Gastroesophageal sphincter (tissue), 4 donors: ENCODE results near the gene PIP5K1B. TPM values are rescaled to one million over a fixed set of nuclear protein-coding genes. Genes with fewer than 3 reads are reported as not detected.

Experiments used
- ATAC-seq: fragments of 150-250 bp; one replicate; pipeline ENCODE4 v1.9.1; 2016; ENCODE audit warnings: mild to moderate bottlenecking, moderate library complexity
- H3K27ac ChIP-seq, 4 donors: fragments of 200-600 bp; sonication (generic) in 3 of 4; 1 replicate in 3 of 4; 2 replicates in 1 of 4; pipeline ENCODE4 v1.5.1; 2016 to 2019
- H3K27me3 ChIP-seq: fragments of 200-600 bp; sonication (generic); one replicate; pipeline ENCODE4 v1.5.1; 2019
- H3K36me3 ChIP-seq, 2 donors: fragments of 200-600 bp; sonication (generic); one replicate each; pipeline ENCODE4 v1.5.1; 2019; ENCODE audit warnings: control low read depth in 1 of 2
- H3K4me1 ChIP-seq, 3 donors: fragments of 200-600 bp; sonication (generic); 1 replicate in 2 of 3; 2 replicates in 1 of 3; pipeline ENCODE4 v1.5.1; 2016 to 2019; ENCODE audit warnings: control low read depth in 2 of 3
- H3K4me3 ChIP-seq, 2 donors: fragments of 200-600 bp; sonication (generic); one replicate each; pipeline ENCODE4 v1.5.1; 2019; ENCODE audit warnings: mild to moderate bottlenecking in 1 of 2, moderate library complexity in 1 of 2
- H3K9me3 ChIP-seq, 3 donors: fragments of 200-600 bp; sonication (generic); one replicate each; pipeline ENCODE4 v1.5.1; 2017 to 2019; ENCODE audit warnings: control low read depth in 2 of 3
- EP300 ChIP-seq: sonication (generic); formaldehyde crosslinking; IDR thresholded peaks from one replicate; pipeline ENCODE4 v1.6.1; 2017; ENCODE audit warnings: antibody characterized with exemption, mild to moderate bottlenecking
- POLR2A ChIP-seq, 2 donors: fragments of 450-650 bp; IDR thresholded peaks; one replicate each; pipeline ENCODE4 v1.6.1; 2017; ENCODE audit warnings: antibody characterized with exemption in 2 of 2, mild to moderate bottlenecking in 2 of 2, moderate library complexity in 1 of 2
- POLR2AphosphoS5 ChIP-seq: sonication (generic); formaldehyde crosslinking; IDR thresholded peaks from one replicate; pipeline ENCODE4 v1.6.1; 2017; ENCODE audit warnings: antibody characterized with exemption
- WGBS, 2 donors: methylation state at CpG; one replicate each; pipeline ENCODE4 v1.1.5; 2018; ENCODE audit warnings: low coverage in 1 of 2; 5-methylcytosine and 5-hydroxymethylcytosine counted together
- total RNA-seq, 4 donors: library from RNA; depleted of rRNA; stranded (reverse); fragments of >200 nt; gene quantifications; one replicate each; pipeline ENCODE4 v1.1.0, GENCODE V29; 2016
- TF ChIP-seq, protein P1 (sequence below), 4 experiments: fragments of 200-600 bp in 2 of 4; fragments of 450-650 bp in 2 of 4; sonication (generic) in 1 of 4; IDR thresholded peaks; one replicate each; pipeline ENCODE4 v1.5.1; 2017 to 2019; ENCODE audit warnings: antibody characterized with exemption in 4 of 4, mild to moderate bottlenecking in 2 of 4, moderate library complexity in 2 of 4

PIP5K1B gene
- total RNA-seq, 4 donors from 2014 or later: 0.67 to 5.1 (median 1.2) TPM

DNA sequence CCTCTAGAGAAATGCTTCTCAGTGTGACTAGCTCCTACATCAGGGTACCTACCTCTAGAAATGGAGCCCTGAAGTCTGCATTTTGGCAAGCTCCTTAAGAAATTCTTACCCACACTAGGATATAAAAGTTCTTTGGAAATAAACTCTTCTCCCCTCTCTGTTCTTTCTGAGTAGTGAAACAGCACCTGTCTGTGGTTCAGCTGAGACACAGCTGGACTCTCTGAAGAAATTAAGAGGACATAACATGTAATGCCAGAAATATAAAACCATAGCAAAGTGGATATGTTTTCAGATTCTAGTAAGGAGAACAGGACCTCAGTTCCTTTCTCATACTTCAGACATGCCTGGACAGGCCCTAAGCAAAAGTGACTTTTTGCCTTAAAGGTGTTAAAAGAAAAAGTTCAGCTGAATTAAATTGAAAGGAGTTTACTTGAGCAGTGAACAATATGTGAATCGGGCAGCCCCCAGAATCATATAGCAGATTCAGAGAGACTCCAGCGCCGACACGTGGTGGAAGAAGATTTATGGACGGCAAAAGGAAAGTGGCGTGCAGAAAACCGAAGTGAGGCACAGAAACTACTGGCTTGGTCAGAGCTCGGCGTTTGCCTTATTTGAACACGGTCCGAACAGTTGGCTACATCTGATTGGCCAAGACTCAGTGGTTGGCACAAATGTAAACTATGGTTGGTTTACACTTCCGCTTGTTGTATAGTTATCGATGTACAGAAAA lies 244.4 kb downstream of the PIP5K1B start:
- Histone ChIP-seq H3K27ac (no peak overlapping the region), H3K36me3 (no peaks in the 10 kb centered on the region), H3K4me1 (no peaks in the 10 kb centered on the region), H3K4me3 (no peak overlapping the region), H3K27me3 (no peaks in the 10 kb centered on the region), H3K9me3 (no peaks in the 10 kb centered on the region)
- WGBS, 2 donors: 60 to 94% methylated on average over 7 to 13 of the region's 13 CpGs
- no peak for ATAC-seq
- TF ChIP-seq, protein P1, sequence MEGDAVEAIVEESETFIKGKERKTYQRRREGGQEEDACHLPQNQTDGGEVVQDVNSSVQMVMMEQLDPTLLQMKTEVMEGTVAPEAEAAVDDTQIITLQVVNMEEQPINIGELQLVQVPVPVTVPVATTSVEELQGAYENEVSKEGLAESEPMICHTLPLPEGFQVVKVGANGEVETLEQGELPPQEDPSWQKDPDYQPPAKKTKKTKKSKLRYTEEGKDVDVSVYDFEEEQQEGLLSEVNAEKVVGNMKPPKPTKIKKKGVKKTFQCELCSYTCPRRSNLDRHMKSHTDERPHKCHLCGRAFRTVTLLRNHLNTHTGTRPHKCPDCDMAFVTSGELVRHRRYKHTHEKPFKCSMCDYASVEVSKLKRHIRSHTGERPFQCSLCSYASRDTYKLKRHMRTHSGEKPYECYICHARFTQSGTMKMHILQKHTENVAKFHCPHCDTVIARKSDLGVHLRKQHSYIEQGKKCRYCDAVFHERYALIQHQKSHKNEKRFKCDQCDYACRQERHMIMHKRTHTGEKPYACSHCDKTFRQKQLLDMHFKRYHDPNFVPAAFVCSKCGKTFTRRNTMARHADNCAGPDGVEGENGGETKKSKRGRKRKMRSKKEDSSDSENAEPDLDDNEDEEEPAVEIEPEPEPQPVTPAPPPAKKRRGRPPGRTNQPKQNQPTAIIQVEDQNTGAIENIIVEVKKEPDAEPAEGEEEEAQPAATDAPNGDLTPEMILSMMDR (IDR thresholded peaks at IDR 0.05): peak in 2 of 4 experiments; percentile 2 to 26
- no peak for TF ChIP-seq POLR2AphosphoS5

DNA sequence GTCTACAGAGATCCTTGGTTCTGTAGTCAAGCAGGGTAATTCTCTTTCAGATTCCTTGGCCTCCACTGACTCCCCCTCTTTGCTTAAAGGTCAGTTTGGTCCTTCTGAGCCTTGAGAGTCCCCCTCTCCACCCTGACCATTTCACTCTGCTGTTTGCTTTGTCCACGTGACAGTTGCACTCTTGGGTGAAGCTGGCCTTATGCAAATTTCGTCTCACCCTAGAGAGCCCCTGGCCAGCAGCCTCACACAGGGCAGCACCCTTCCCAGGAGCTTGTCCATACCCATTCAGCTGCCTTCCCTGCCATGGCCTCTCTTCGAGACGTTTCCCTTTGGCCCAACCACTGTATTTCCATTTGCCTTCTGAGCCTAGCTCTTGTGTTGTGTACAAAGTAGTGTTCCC lies 245.1 kb downstream of the PIP5K1B start:
- 40 to 84% methylated on average over 1 to 3 of the region's 4 CpGs for WGBS, 2 donors
- no peak overlapping the region for H3K27ac ChIP-seq
- ATAC-seq: no peak

DNA sequence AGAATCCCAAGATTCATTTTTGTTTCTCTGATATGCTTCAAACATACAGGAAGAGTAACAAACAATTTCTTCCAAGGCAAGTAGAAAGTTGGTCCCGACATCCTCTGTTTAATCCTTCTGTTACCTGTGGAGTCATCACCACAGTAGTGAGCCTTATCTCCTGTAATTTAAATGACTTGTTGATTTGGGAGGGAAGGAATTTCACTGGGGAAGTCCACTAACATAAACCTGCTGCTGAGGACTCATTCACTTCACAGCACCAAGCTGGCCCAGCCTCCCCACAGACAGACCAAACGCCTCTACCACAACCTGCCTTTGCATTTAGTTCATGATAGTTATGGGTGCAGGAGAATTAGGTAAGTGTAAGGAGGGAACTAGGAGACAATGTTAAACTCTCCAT lies 245.6 kb downstream of the PIP5K1B start:
- no peak overlapping the region for H3K4me3 ChIP-seq
- no peaks in the 10 kb centered on the region for H3K4me1 ChIP-seq
- TF ChIP-seq POLR2AphosphoS5: no peak
- TF ChIP-seq EP300: no peak
- TF ChIP-seq POLR2A (IDR thresholded peaks at IDR 0.05): no peak
- TF ChIP-seq, protein P1 (IDR thresholded peaks at IDR 0.05): no peak
- no peaks in the 10 kb centered on the region for H3K36me3 ChIP-seq
- H3K27me3 ChIP-seq: no peaks in the 10 kb centered on the region
- WGBS, 2 donors: 60 to 100% methylated on average over 1 to 2 of the region's 2 CpGs
- ATAC-seq: no peak
- H3K9me3 ChIP-seq: no peaks in the 10 kb centered on the region
- H3K27ac ChIP-seq: no peak overlapping the region

More for the DNA sequence above, 245.1 kb downstream of the PIP5K1B start:
- no peaks in the 10 kb centered on the region for H3K9me3 ChIP-seq
- H3K36me3 ChIP-seq: no peaks in the 10 kb centered on the region
- H3K4me3 ChIP-seq: no peak overlapping the region
- H3K4me1 ChIP-seq: no peaks in the 10 kb centered on the region
- TF ChIP-seq, protein P1 (IDR thresholded peaks at IDR 0.05): no peak
- TF ChIP-seq EP300 (no peak), POLR2A (IDR thresholded peaks at IDR 0.05) (no peak), POLR2AphosphoS5 (no peak)
- no peaks in the 10 kb centered on the region for H3K27me3 ChIP-seq

DNA sequence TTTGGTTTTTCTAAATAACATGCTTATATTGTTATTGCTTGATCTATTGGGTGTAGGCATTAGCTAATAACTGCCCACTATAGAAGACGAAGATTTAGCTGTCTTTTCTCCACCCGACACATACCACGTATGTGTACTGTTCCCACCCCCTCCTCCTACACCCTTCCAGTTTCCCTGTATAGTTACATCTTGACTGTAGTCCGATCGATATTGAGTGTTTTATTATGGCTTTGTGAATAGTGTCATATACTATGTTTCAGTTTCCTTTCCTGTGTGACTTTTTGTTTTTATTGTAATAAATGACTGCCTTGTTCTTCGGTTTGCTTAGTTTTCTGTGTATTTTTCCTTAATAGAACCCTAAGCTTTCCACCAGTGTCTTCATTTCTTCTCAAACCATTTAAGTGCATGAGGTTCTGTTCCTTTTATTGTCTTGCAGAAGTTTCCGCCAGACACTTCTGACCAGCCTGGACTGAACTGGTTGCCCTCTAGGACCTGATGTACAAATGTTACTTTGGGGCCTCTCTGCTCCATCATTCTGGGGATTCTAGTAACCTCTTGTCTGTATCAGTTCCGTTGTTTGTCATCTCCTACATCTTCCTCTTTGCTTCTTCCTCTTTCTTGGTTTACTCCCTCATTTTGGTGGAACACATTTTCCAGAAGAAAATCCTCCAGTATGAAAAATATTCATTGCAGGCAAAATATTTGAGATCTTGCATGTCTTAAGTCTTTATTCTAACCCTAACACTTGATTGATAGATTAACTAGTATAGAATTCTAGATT lies 247.0 kb downstream of the PIP5K1B start:
- no peak overlapping the region for H3K27ac ChIP-seq
- no peaks in the 10 kb centered on the region for H3K36me3 ChIP-seq
- WGBS, 2 donors: 78 to 91% methylated on average over 5 to 8 of the region's 8 CpGs
- H3K4me3 ChIP-seq: no peak overlapping the region
- no peaks in the 10 kb centered on the region for H3K27me3 ChIP-seq
- TF ChIP-seq EP300 (no peak), POLR2A (IDR thresholded peaks at IDR 0.05) (no peak), POLR2AphosphoS5 (no peak)
- TF ChIP-seq, protein P1 (IDR thresholded peaks at IDR 0.05): no peak
- peaks cover 0 to 3% (median 0%) of the 10 kb centered on the region in 3 donors for H3K9me3 ChIP-seq
- no peak for ATAC-seq
- H3K4me1 ChIP-seq: no peaks in the 10 kb centered on the region

DNA sequence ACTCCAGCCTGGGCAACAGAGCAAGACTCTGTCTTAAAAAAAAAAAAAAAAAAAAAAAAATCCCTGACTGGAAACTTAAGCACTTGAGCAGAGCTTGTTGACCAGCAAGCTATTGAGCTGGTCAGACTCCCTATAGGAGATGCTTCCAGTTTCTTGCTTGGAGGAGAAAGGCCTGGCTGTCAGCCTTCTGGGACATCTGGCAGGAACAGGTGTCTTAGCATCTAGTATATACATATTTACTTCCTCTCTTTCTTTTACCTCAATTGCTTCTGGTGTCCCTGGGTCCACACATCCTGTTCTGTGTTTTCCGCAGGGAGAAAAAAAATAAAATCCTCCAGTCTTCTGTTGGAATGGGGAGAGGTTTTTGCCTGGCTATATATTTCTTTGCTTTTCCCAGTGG lies 248.7 kb downstream of the PIP5K1B start:
- 79 to 100% methylated on average over 1 of the region's 1 CpG for WGBS, 2 donors
- peaks cover 0 to 6% (median 0%) of the 10 kb centered on the region in 3 donors for H3K9me3 ChIP-seq
- ATAC-seq: no peak

More for the DNA sequence above, 248.7 kb downstream of the PIP5K1B start:
- no peaks in the 10 kb centered on the region for H3K27me3 ChIP-seq
- TF ChIP-seq EP300 (no peak), POLR2A (IDR thresholded peaks at IDR 0.05) (no peak), POLR2AphosphoS5 (no peak)
- TF ChIP-seq, protein P1 (IDR thresholded peaks at IDR 0.05): no peak
- H3K36me3 ChIP-seq: no peaks in the 10 kb centered on the region
- H3K4me3 ChIP-seq: no peak overlapping the region
- H3K4me1 ChIP-seq: no peaks in the 10 kb centered on the region
- no peak overlapping the region for H3K27ac ChIP-seq
